Activated effector memory CD4-positive, alpha-beta T cell treated with anti-CD3 and anti-CD28 coated beads, Interleukin-2, amount 50 U/mL, for 16 hours (primary cell): ENCODE data around the gene LIPG.

Source experiments
- DNase-seq: peaks from one replicate; pipeline ENCODE4 v3.0.0-alpha.2; 2020

LIPG gene

DNA sequence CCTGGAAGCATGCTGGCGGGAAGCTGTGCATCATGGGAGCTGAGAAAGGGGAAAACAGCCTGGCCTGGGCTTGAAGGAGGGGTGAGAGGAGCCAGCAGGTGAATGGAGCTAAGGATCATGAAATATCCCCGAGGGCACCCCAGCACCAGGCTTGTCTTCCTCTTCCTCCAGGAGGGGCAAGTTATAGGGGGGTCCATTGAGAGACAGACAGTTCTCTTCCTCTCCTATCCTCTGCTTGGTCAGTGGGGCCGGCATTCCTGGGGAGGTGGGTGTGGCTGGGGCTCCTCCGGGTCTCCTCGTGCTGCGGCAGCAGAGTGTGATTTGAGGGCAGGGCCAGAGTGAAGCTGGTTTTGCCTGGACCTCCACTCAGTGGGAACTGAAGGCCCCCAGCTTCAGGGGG is 78.9 kb downstream of the LIPG start:
- no peak for DNase-seq

DNA sequence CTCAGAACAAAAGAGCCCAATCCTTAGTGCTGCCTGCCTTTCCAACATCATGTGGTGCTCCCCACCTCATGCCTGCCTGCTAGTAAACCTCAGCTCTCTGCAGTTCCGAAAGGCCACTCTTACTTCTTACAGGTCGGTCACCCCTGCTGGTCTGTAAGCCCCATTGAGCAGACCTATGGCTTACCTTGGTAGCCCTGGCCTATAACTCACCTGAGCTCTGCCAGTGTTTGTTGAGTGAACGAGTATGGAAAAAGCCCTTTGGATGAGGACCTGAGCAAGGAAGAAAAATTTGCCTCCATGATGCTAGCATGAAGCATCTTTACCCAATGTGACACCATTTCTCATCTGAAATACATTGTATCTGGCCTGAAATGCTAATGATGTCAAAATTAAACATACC is 83.3 kb downstream of the LIPG start:
- no peak for DNase-seq

DNA sequence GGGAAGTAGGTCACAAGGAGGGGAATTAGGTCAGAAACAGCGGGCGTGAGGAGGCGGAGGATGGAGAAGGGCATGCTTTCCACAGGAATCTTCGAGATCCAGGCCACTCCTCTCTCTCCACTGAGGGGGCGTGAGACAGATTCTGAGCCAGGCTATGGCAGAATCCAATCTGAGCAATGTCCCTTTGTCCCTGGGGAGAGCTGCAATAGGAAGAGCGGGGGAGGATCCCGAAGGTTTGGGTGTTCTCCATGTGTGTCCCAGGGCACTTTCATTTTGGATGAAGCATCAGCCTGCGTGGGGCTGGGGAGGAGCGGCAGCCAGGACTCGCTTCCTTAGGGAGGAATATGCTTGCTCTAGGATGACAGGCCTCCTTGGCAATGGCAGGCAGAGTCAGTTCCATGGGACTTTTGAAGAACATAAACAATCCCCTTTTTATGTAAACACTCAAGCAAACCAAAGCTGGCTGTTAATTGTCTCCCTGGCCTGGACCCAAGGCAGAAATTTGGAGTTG is 84.0 kb downstream of the LIPG start:
- no peak for DNase-seq

DNA sequence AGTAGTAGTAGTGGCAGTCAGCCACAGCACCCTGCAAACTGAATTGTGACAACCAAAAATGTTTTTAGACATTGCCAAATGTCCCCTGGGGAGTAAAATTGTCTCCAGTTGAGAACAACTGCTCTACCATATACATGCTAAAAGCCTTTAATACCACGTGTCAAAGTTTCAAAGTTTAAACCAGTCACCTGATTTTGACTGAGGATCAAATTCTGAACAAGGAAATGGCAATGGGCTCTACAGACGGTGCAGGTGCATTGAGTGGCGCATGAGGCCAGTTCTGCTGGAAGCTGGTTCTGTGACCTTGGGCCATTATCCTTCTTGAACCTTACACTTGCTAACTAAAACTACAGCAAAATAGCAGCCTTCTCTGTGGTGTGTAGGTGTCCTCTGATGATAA is 85.0 kb downstream of the LIPG start:
- no peak for DNase-seq

DNA sequence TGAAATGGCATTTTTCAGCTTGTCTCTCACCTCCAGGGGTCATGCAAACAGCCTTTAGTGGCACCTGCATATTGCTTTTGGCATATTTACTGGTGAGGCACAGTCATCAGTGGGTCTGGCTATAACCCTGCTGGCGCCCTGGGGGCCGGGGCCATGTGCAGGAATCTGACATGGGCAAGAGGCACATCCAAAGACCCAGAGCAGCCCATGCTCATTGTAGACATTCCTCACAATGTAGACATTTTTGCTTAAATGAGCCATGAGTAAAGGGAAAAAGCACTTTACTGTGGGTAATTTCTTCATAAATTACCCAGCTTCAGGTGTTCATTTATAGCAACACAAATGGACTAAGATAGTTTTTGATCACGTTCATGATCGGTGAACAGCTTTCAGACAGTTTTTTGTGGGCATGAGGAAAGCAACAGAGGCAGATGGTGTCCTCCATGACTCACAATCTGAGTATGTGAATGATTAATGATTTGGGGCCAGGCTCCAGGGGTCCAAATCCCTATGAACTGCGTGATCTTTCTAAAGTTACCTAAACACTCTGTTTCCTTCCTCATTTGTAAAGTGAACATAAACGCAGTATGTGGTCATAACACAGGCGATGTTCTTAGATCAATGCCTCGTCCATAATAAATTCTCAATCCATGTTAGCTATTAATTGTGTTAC is 85.8 kb downstream of the LIPG start:
- no peak for DNase-seq

DNA sequence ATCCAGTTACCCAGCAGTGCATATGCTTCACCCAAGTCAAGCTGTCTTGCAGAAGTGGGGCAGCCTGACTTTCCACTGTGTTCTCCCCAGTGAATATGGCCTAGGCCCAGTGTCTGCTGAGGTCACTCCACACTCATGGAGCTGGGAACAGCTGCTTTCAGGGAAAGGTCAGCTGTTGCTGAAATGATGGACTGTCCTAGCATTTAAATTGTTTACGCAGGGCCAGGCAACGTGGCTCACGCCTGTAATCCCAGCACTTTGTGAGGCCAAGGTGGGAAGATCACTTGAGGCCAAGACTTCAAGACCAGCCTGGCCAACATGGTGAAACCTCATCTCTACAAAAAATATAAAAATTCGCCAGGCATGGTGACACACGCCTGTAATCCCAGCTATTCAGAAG is 86.5 kb downstream of the LIPG start:
- DNase-seq: no peak
